Tibial artery (tissue), 4 donors: ENCODE results near the gene CNOT1.

Experiments used
- DNase-seq, 2 donors: peaks; one replicate each; pipeline ENCODE4 v3.0.0-alpha.2; 2019
- H3K27ac ChIP-seq, 2 donors: fragments of 200-600 bp; sonication (generic) in 1 of 2; 1 replicate in 1 of 2; 2 replicates in 1 of 2; pipeline ENCODE4 v1.5.1; 2018 to 2019; ENCODE audit warnings: mild to moderate bottlenecking in 1 of 2
- H3K27me3 ChIP-seq, 2 donors: fragments of 200-600 bp; sonication (generic) in 1 of 2; one replicate each; pipeline versions ENCODE4 v1.5.1 to v1.6.0; 2016 to 2019
- H3K36me3 ChIP-seq, 3 donors: fragments of 200-600 bp; sonication (generic) in 2 of 3; one replicate each; pipeline ENCODE4 v1.5.1; 2016 to 2019; ENCODE audit warnings: mild to moderate bottlenecking in 2 of 3
- H3K4me1 ChIP-seq, 4 donors: fragments of 200-600 bp; sonication (generic) in 2 of 4; 1 replicate in 3 of 4; 2 replicates in 1 of 4; pipeline ENCODE4 v1.5.1; 2016 to 2019
- H3K4me3 ChIP-seq, 2 donors: fragments of 200-600 bp; sonication (generic) in 1 of 2; 1 replicate in 1 of 2; 2 replicates in 1 of 2; pipeline ENCODE4 v1.5.1; 2018 to 2019; ENCODE audit warnings: mild to moderate bottlenecking in 2 of 2
- H3K9me3 ChIP-seq, 3 donors: fragments of 200-600 bp; sonication (generic) in 1 of 3; one replicate each; pipeline ENCODE4 v1.5.1; 2016 to 2019
- CTCF ChIP-seq, 2 experiments: fragments of 200-600 bp in 1 of 2; fragments of 450-650 bp in 1 of 2; IDR thresholded peaks; one replicate each; pipeline ENCODE4 v1.5.1; 2017 to 2019; ENCODE audit warnings: antibody characterized with exemption in 2 of 2, mild to moderate bottlenecking in 1 of 2, moderate library complexity in 1 of 2
- intact Hi-C: fragments of 100-400 bp; cut with DNase I; formaldehyde crosslinking; loops from one replicate; pipeline ENCODE4 v1.15.0; 2023; ENCODE audit warnings: low total_unique reads

Gene CNOT1

GRCh38 chr16:58629733-58630640 lies at the start of gene CNOT1:
TSS of gene CNOT1 (minus strand) at chr16:58629826. CDS start at chr16:58599337, 30,489 bp downstream.
- H3K9me3 ChIP-seq, result no peaks in the 10 kb centered on the region
- peak; percentile 98 to 100 for DNase-seq
- peaks cover 0 to 22% (median 16%) of the 10 kb centered on the region in 4 donors for H3K4me1 ChIP-seq
- no peaks in the 10 kb centered on the region for H3K27me3 ChIP-seq
- H3K36me3 ChIP-seq, result peaks cover 0 to 4% (median 0%) of the 10 kb centered on the region in 3 donors
- peak within 1 kb of the TSS; percentile 97 to 99 for H3K27ac ChIP-seq
- peak in 1 of 2 experiments; percentile 35 for TF ChIP-seq CTCF (IDR thresholded peaks at IDR 0.05)
- intact Hi-C loops, result no loop called here
- H3K4me3 ChIP-seq, result peak within 1 kb of the TSS; percentile 84 to 90

DNA sequence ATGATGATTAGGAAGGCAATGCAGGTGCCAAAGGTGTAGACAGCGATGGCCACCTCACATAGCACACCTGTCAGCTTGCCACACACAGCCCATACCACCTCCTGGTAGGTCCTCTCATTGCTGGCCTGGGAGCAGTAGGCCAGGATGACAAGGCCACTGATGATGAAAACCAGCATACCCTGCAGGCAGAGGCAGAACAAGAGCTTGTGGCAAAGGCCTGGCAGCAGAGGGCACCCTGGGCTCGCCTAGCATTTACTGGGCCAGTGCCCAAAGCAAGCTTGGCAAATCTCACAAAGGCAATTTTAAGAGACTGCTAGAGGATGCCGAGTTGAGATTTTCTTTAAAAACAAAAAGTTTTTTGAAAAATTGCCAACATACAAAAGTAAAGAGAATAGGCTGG lies 49.1 kb upstream of the CNOT1 start:
- no peak for DNase-seq
- Histone ChIP-seq H3K4me3 (no peak overlapping the region), H3K36me3 (peaks cover 0 to 49% (median 26%) of the 10 kb centered on the region in 3 donors), H3K27ac (no peak overlapping the region), H3K9me3 (no peaks in the 10 kb centered on the region), H3K27me3 (no peaks in the 10 kb centered on the region), H3K4me1 (peaks cover 0 to 6% (median 3%) of the 10 kb centered on the region in 4 donors)
- peak; percentile 33 to 42 for TF ChIP-seq CTCF (IDR thresholded peaks at IDR 0.05)
- intact Hi-C loops, result no loop called here

GRCh38 chr16:58678269-58678668 lies 48.6 kb upstream of the CNOT1 start:
- H3K27ac ChIP-seq, result no peak overlapping the region
- no peaks in the 10 kb centered on the region for H3K9me3 ChIP-seq
- intact Hi-C loops, result no loop called here
- peaks cover 0 to 2% (median under 1%) of the 10 kb centered on the region in 4 donors for H3K4me1 ChIP-seq
- H3K27me3 ChIP-seq, result no peaks in the 10 kb centered on the region
- peaks cover 0 to 53% (median 26%) of the 10 kb centered on the region in 3 donors for H3K36me3 ChIP-seq
- no peak overlapping the region for H3K4me3 ChIP-seq
- DNase-seq, result no peak
- no peak for TF ChIP-seq CTCF (IDR thresholded peaks at IDR 0.05)

DNA sequence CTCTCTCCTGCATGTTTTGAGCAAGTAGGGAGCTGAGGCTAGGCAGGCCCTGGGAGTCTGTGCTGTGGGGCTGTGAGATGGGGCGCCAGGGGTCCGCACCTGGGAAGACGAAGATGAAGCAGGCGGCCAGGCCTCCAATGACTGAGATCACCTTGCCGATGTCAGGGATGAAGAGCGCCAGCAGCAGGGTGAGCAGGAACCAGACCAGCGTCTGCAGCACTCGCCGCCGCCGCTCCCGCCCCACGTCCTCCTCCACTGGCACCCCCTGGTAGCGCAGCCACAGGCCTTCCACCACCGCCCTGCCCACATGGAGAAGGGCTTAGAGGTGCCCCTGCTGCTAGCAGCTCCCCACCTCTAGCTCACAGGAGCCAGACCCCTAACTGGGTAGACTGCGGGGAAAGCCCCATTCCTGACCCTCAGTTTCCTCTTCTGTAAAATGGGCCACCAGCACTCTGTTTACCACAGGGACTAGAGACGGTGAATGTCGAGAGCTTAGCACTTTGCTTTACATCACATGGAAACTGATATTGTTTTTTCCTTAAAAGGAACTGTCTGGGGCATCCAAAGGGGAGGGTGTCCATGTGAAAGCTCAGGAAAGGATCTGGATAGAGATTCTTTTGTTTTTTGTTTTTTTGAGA lies 41.4 kb upstream of the CNOT1 start:
- no peak overlapping the region for H3K27ac ChIP-seq
- intact Hi-C loops, result no loop called here
- TF ChIP-seq CTCF (IDR thresholded peaks at IDR 0.05), result no peak
- H3K27me3 ChIP-seq, result no peaks in the 10 kb centered on the region
- H3K4me1 ChIP-seq, result no peaks in the 10 kb centered on the region
- H3K9me3 ChIP-seq, result no peaks in the 10 kb centered on the region
- peaks cover 9 to 77% (median 42%) of the 10 kb centered on the region in 3 donors for H3K36me3 ChIP-seq
- H3K4me3 ChIP-seq, result no peak overlapping the region
- no peak for DNase-seq

- no peak for TF ChIP-seq CTCF (IDR thresholded peaks at IDR 0.05)
- Histone ChIP-seq H3K27me3 (no peaks in the 10 kb centered on the region), H3K36me3 (peaks cover 9 to 68% (median 36%) of the 10 kb centered on the region in 3 donors), H3K27ac (no peak overlapping the region), H3K4me1 (no peaks in the 10 kb centered on the region), H3K9me3 (no peaks in the 10 kb centered on the region), H3K4me3 (no peak overlapping the region)
- intact Hi-C loops, result no loop called here
- no peak for DNase-seq
These were observed 40.6 kb upstream of the CNOT1 start for GRCh38 chr16:58670177-58670576.
